BLaER1 (cell line): ENCODE results near the gene OR1F1.
"Not testable (repeated sequence)": the region's sequence is repeated elsewhere in the genome, so short reads cannot be mapped to it uniquely, and the experiment has no call there.

Source experiments
- H3K27ac ChIP-seq: shearing (Covaris generic); formaldehyde crosslinking; 2 replicates; pipeline ENCODE4 v1.8.1; 2022
- H3K27me3 ChIP-seq: shearing (Covaris generic); formaldehyde crosslinking; 2 replicates; pipeline ENCODE4 v1.8.1; 2022
- H3K36me3 ChIP-seq: shearing (Covaris generic); formaldehyde crosslinking; 2 replicates; pipeline ENCODE4 v1.8.1; 2022
- H3K4me1 ChIP-seq: shearing (Covaris generic); formaldehyde crosslinking; 2 replicates; pipeline ENCODE4 v1.8.1; 2022
- H3K4me2 ChIP-seq: shearing (Covaris generic); formaldehyde crosslinking; 2 replicates; pipeline ENCODE4 v1.8.1; 2022
- H3K4me3 ChIP-seq: shearing (Covaris generic); formaldehyde crosslinking; 2 replicates; pipeline ENCODE4 v1.8.1; 2022
- H3K9ac ChIP-seq: shearing (Covaris generic); formaldehyde crosslinking; 2 replicates; pipeline ENCODE4 v1.8.1; 2022
- H3K9me3 ChIP-seq: shearing (Covaris generic); formaldehyde crosslinking; 2 replicates; pipeline ENCODE4 v1.8.1; 2022
- H4K20me1 ChIP-seq: shearing (Covaris generic); formaldehyde crosslinking; 2 replicates; pipeline ENCODE4 v1.8.1; 2022
- Cebpa-rat ChIP-seq: shearing (Covaris generic); IDR thresholded peaks from 2 replicates; pipeline ENCODE4 v1.8.1; 2022

OR1F1 gene

GRCh38 chr16:3187798-3188674 lies at the start of gene OR1F1:
TSS of gene OR1F1 (plus strand) at chr16:3188204.
- Histone ChIP-seq H3K27me3 (peaks cover 87% of the 10 kb centered on the region), H3K9me3 (peaks cover 91% of the 10 kb centered on the region), H3K36me3 (peaks cover 6% of the 10 kb centered on the region; the same call in 1 of the 2 replicates), H3K27ac (no peak within 1 kb of the TSS), H3K4me2 (no peak within 1 kb of the TSS), H3K9ac (no peak within 1 kb of the TSS), H4K20me1 (no peaks in the 10 kb centered on the region), H3K4me1 (no peaks in the 10 kb centered on the region), H3K4me3 (peak within 1 kb of the TSS; percentile 31; the same call in 1 of the 2 replicates)
- TF ChIP-seq Cebpa-rat, result no peak

- H3K4me2 ChIP-seq, result peak overlapping the region; percentile 79
- no peak for TF ChIP-seq Cebpa-rat
Measured at GRCh38 chr16:3138342-3138741, 49.7 kb upstream of the OR1F1 start.

GRCh38 chr16:3138823-3139426 lies 49.1 kb upstream of the OR1F1 start:
- Histone ChIP-seq H3K4me3 (no peak overlapping the region), H3K27me3 (no peaks in the 10 kb centered on the region), H3K4me1 (peaks cover 47% of the 10 kb centered on the region), H3K27ac (0 out of 2 replicates have a peak overlapping the region, but pooled peaks have one; percentile 3), H3K36me3 (peaks cover 48% of the 10 kb centered on the region), H4K20me1 (peaks cover 29% of the 10 kb centered on the region; the same call in 1 of the 2 replicates), H3K9ac (no peak overlapping the region; the same call in 1 of the 2 replicates), H3K4me2 (peak overlapping the region; percentile 79), H3K9me3 (no peaks in the 10 kb centered on the region)
- TF ChIP-seq Cebpa-rat, result no peak

More at GRCh38 chr16:3138342-3138741, 49.7 kb upstream of the OR1F1 start:
- peak overlapping the region; percentile 24; the same call in 1 of the 2 replicates for H3K9ac ChIP-seq
- no peaks in the 10 kb centered on the region for H3K27me3 ChIP-seq
- peaks cover 47% of the 10 kb centered on the region for H3K4me1 ChIP-seq
- no peaks in the 10 kb centered on the region for H3K9me3 ChIP-seq
- H3K36me3 ChIP-seq, result peaks cover 48% of the 10 kb centered on the region
- H3K4me3 ChIP-seq, result no peak overlapping the region
- peaks cover 33% of the 10 kb centered on the region; the same call in 1 of the 2 replicates for H4K20me1 ChIP-seq
- H3K27ac ChIP-seq, result 0 out of 2 replicates have a peak overlapping the region, but pooled peaks have one; percentile 3

- Histone ChIP-seq H3K4me1 (peaks cover 53% of the 10 kb centered on the region), H3K36me3 (peaks cover 48% of the 10 kb centered on the region), H4K20me1 (peaks cover 23% of the 10 kb centered on the region; the same call in 1 of the 2 replicates)
- H3K4me2 ChIP-seq, H3K9me3 ChIP-seq, H3K27me3 ChIP-seq, H3K27ac ChIP-seq, H3K4me3 ChIP-seq, H3K9ac ChIP-seq: not testable (repeated sequence)
Measured at GRCh38 chr16:3139561-3139960, 48.4 kb upstream of the OR1F1 start.

- Histone ChIP-seq H3K4me1 (peaks cover 55% of the 10 kb centered on the region), H3K27me3 (no peaks in the 10 kb centered on the region), H4K20me1 (peaks cover 23% of the 10 kb centered on the region; the same call in 1 of the 2 replicates), H3K27ac (no peak overlapping the region), H3K9me3 (no peaks in the 10 kb centered on the region), H3K9ac (no peak overlapping the region), H3K4me2 (no peak overlapping the region), H3K4me3 (no peak overlapping the region), H3K36me3 (peaks cover 48% of the 10 kb centered on the region)
- TF ChIP-seq Cebpa-rat, result no peak
Measured at GRCh38 chr16:3140603-3141427, 47.2 kb upstream of the OR1F1 start.

GRCh38 chr16:3141781-3142311 lies 46.2 kb upstream of the OR1F1 start:
- H3K27me3 ChIP-seq, result no peaks in the 10 kb centered on the region
- no peak overlapping the region for H3K4me3 ChIP-seq
- peaks cover 48% of the 10 kb centered on the region for H3K36me3 ChIP-seq
- H3K9ac ChIP-seq, result no peak overlapping the region
- H3K4me1 ChIP-seq, result peaks cover 45% of the 10 kb centered on the region
- H3K4me2 ChIP-seq, result no peak overlapping the region
- no peaks in the 10 kb centered on the region for H3K9me3 ChIP-seq
- H4K20me1 ChIP-seq, result peaks cover 23% of the 10 kb centered on the region; the same call in 1 of the 2 replicates
- no peak overlapping the region for H3K27ac ChIP-seq
- no peak for TF ChIP-seq Cebpa-rat

- Histone ChIP-seq H3K4me1 (peaks cover 40% of the 10 kb centered on the region), H3K27ac (no peak overlapping the region), H3K27me3 (no peaks in the 10 kb centered on the region), H3K4me2 (no peak overlapping the region), H3K9ac (no peak overlapping the region), H4K20me1 (peaks cover 20% of the 10 kb centered on the region; the same call in 1 of the 2 replicates), H3K4me3 (no peak overlapping the region), H3K36me3 (peaks cover 45% of the 10 kb centered on the region), H3K9me3 (no peaks in the 10 kb centered on the region)
- no peak for TF ChIP-seq Cebpa-rat
Measured at GRCh38 chr16:3142327-3142726, 45.7 kb upstream of the OR1F1 start.

- Histone ChIP-seq H3K4me2 (no peak overlapping the region), H3K4me3 (no peak overlapping the region), H3K27me3 (no peaks in the 10 kb centered on the region), H3K9ac (no peak overlapping the region), H4K20me1 (peaks cover 16% of the 10 kb centered on the region; the same call in 1 of the 2 replicates), H3K4me1 (peaks cover 35% of the 10 kb centered on the region), H3K27ac (no peak overlapping the region), H3K9me3 (no peaks in the 10 kb centered on the region), H3K36me3 (peaks cover 41% of the 10 kb centered on the region)
- TF ChIP-seq Cebpa-rat, result no peak
Measured at GRCh38 chr16:3142770-3143169, 45.2 kb upstream of the OR1F1 start.

GRCh38 chr16:3143189-3143588 lies 44.8 kb upstream of the OR1F1 start:
- no peak for TF ChIP-seq Cebpa-rat
- peaks cover 11% of the 10 kb centered on the region; the same call in 1 of the 2 replicates for H4K20me1 ChIP-seq
- no peak overlapping the region; the same call in 1 of the 2 replicates for H3K9ac ChIP-seq
- peaks cover 31% of the 10 kb centered on the region for H3K4me1 ChIP-seq
- no peak overlapping the region for H3K4me2 ChIP-seq
- H3K36me3 ChIP-seq, result peaks cover 41% of the 10 kb centered on the region
- no peak overlapping the region for H3K27ac ChIP-seq
- no peaks in the 10 kb centered on the region for H3K9me3 ChIP-seq
- no peak overlapping the region for H3K4me3 ChIP-seq
- peaks cover under 1% of the 10 kb centered on the region; the same call in 1 of the 2 replicates for H3K27me3 ChIP-seq
